Measurements from ENCODE around the gene NR2F6.

The NR2F6 gene

GRCh38 chr19:17268754-17269153 lies 23.0 kb upstream of the NR2F6 start:
- Histone ChIP-seq H3K36me3 (ENCODE audit: control insufficient read depth, insufficient read depth, low read length) (no peaks in the 10 kb centered on the region), H3K9me3 (ENCODE audit: control insufficient read depth, low read length) (no peaks in the 10 kb centered on the region), H3K4me1 (peaks cover 5% of the 10 kb centered on the region), H3K27ac (no peak overlapping the region), H3K9ac (no peak overlapping the region), H3K4me2 (ENCODE audit: low read length) (no peak overlapping the region), H3K79me2 (no peaks in the 10 kb centered on the region), H3K4me3 (ENCODE audit: low read depth, low read length) (no peak overlapping the region), H3K27me3 (ENCODE audit: control insufficient read depth, insufficient read depth, low read length) (no peaks in the 10 kb centered on the region), H2AFZ (no peak overlapping the region)
- no peak for TF ChIP-seq CTCF (IDR thresholded peaks at IDR 0.05)

DNA sequence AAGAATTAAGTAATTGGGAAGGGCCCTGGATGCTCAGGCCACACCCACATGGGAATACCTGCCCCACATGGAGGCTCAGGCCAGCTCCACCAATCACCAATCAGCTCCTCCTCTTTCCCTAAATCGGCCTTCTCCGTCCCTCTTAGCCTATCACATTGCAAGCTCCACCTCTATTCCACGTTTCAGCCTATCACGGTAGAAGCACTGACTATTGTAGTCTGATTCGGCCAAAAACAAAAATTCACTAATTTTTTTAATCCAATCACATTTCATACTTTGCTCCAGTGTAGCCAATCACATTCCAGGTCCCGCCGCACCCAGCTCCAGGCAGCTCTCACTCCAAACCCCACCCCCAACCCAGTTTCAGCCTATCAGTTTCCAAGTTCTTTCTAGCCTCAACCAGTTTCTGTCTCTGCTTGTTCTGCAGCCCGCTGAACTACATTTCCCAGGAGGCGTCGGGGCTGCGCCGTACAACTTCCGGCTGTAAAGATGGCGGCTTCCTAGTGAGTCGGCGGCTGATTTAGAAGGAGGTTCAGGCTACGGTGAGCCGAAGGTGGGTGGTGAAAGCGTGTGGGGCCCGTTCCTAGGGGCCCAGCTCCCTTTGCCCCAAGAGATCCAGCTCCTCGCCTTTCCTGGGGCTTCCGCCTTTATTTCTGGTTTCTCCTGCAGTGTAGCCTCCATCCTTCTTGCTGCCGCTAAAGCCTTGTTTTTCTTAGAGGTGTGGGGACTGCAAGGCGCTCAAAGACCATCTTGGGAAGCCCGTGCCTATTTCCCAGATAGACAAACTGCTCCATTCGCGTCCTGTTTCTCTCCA lies 21.5 kb upstream of the NR2F6 start, which contains the start of gene BABAM1:
Gene BABAM1 (plus strand): TSS at position 469 of the 814 bp plus-strand sequence. CDS start 1,364 bp downstream, outside the sequence.
- Histone ChIP-seq H3K4me1 (peaks cover 5% of the 10 kb centered on the region), H3K79me2 (no peaks in the 10 kb centered on the region), H3K9me3 (ENCODE audit: control insufficient read depth, low read length) (no peaks in the 10 kb centered on the region), H3K4me2 (ENCODE audit: low read length) (peak within 1 kb of the TSS; percentile 90), H3K27me3 (ENCODE audit: control insufficient read depth, insufficient read depth, low read length) (no peaks in the 10 kb centered on the region), H3K4me3 (ENCODE audit: low read depth, low read length) (peak within 1 kb of the TSS; percentile 97), H3K36me3 (ENCODE audit: control insufficient read depth, insufficient read depth, low read length) (no peaks in the 10 kb centered on the region), H3K9ac (peak within 1 kb of the TSS; percentile 64), H2AFZ (peak within 1 kb of the TSS; percentile 98), H3K27ac (peak within 1 kb of the TSS; percentile 58)
- TF ChIP-seq CTCF (IDR thresholded peaks at IDR 0.05): no peak

DNA sequence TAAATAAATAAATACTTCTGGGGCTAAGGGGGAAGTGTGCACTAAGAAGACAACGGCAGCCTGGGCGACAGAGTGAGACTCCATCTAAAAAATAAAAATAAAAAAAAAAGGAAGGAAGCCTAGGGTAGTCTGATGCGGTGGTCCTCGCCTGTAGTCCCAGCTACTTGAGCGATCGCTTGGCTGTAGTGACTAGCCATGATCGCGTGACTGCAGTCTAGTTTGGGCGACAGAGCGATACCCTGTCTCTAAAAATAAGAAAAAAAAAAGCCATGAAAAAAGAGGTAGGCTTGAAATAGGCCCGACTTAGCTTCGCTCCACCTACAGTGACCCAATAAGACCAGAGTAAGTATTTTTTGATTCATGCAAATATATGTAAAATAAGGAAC lies 20.9 kb upstream of the NR2F6 start:
- no peak overlapping the region for H3K27ac ChIP-seq
- H3K9ac ChIP-seq: no peak overlapping the region
- H3K36me3 ChIP-seq (ENCODE audit: control insufficient read depth, insufficient read depth, low read length): no peaks in the 10 kb centered on the region
- no peaks in the 10 kb centered on the region for H3K9me3 ChIP-seq (ENCODE audit: control insufficient read depth, low read length)
- no peaks in the 10 kb centered on the region for H3K27me3 ChIP-seq (ENCODE audit: control insufficient read depth, insufficient read depth, low read length)
- H3K4me2 ChIP-seq (ENCODE audit: low read length): no peak overlapping the region
- H3K4me3 ChIP-seq (ENCODE audit: low read depth, low read length): peak overlapping the region; percentile 13
- no peak overlapping the region for H2AFZ ChIP-seq
- peaks cover 5% of the 10 kb centered on the region for H3K4me1 ChIP-seq
- no peak for TF ChIP-seq CTCF (IDR thresholded peaks at IDR 0.05)
- H3K79me2 ChIP-seq: no peaks in the 10 kb centered on the region

DNA sequence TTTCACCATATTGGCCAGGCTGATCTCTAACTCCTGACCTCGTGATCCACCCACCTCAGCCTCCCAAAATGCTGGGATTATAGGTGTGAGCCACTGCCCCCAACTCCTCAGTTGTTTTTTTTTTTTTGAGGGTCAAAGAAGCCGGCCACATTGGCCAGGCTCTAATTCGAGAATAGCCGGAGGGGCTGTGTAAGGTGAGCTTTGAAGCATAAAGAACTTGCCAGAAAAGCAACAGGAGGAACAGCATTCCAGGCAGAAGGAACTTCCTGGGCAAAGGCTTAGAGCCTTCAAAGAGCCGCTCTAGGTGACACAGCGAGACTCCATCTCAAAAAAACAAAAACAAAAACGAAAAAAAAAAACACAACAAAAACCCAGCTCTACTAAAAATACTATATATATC lies 20.3 kb upstream of the NR2F6 start:
- no peak overlapping the region for H2AFZ ChIP-seq
- no peaks in the 10 kb centered on the region for H3K79me2 ChIP-seq

More for the DNA sequence above, 20.3 kb upstream of the NR2F6 start:
- peaks cover 5% of the 10 kb centered on the region for H3K4me1 ChIP-seq
- H3K36me3 ChIP-seq (ENCODE audit: control insufficient read depth, insufficient read depth, low read length): no peaks in the 10 kb centered on the region
- H3K9me3 ChIP-seq (ENCODE audit: control insufficient read depth, low read length): no peaks in the 10 kb centered on the region
- no peak overlapping the region for H3K9ac ChIP-seq
- H3K4me2 ChIP-seq (ENCODE audit: low read length): no peak overlapping the region
- no peak overlapping the region for H3K27ac ChIP-seq
- no peak for TF ChIP-seq CTCF (IDR thresholded peaks at IDR 0.05)
- no peaks in the 10 kb centered on the region for H3K27me3 ChIP-seq (ENCODE audit: control insufficient read depth, insufficient read depth, low read length)
- H3K4me3 ChIP-seq (ENCODE audit: low read depth, low read length): no peak overlapping the region
